PC-9 (cell line): Measurements from ENCODE around the gene INKA2. TPM values are rescaled to one million over a fixed set of nuclear protein-coding genes. Genes with fewer than 3 reads are reported as not detected.

Source experiments
- BruUV-seq: library from RNA; stranded (reverse); fragments of 400-500 nt; replicated peaks from 2 replicates; lab custom pipeline; 2021; lab: Mats Ljungman, UMichigan
- CTCF ChIA-PET: fragments of 300-600 bp; sonication (Branson Sonifier 250); formaldehyde crosslinking; loops from one replicate; lab custom pipeline; 2022; ENCODE audit warnings: antibody characterized with exemption; lab: Charles Lee
- POLR2A ChIA-PET: fragments of 300-600 bp; sonication (Branson Sonifier 250); formaldehyde crosslinking; loops from one replicate; lab custom pipeline; 2022; ENCODE audit warnings: antibody characterized with exemption; ENCODE audit not compliant: unreplicated experiment; lab: Charles Lee
- DNase-seq, 2 experiments: peaks; one replicate each; pipeline versions ENCODE4 v3.0.0 to v3.0.0-alpha.2; 2015 to 2022; ENCODE audit warnings: mixed read lengths in 1 of 2
- H2AFZ ChIP-seq: fragments of 200-600 bp; sonication (generic); 2 replicates; pipeline ENCODE4 v1.8.1; 2017; ENCODE audit warnings: antibody characterized with exemption
- H3F3A ChIP-seq: fragments of 200-600 bp; sonication (generic); 2 replicates; pipeline ENCODE4 v1.8.1; 2017; ENCODE audit warnings: antibody characterized with exemption, mild to moderate bottlenecking, low read depth; ENCODE audit not compliant: insufficient read depth
- H3K27ac ChIP-seq: fragments of 200-600 bp; sonication (generic); 2 replicates; pipeline ENCODE4 v1.6.1; 2016; ENCODE audit warnings: mixed run types
- H3K27me3 ChIP-seq: fragments of 200-600 bp; sonication (generic); 2 replicates; pipeline ENCODE4 v1.6.1; 2016; ENCODE audit warnings: low read depth, mixed run types; ENCODE audit not compliant: insufficient read depth
- H3K36me3 ChIP-seq: fragments of 200-600 bp; sonication (generic); 2 replicates; pipeline ENCODE4 v1.6.1; 2016; ENCODE audit warnings: low read depth, mixed run types
- H3K4me1 ChIP-seq: fragments of 200-600 bp; sonication (generic); replicated peaks from 2 replicates; pipeline ENCODE4 v1.6.1; 2016; ENCODE audit warnings: mixed run types; ENCODE audit not compliant: insufficient read depth
- H3K4me2 ChIP-seq: fragments of 200-600 bp; sonication (generic); 2 replicates; pipeline ENCODE4 v1.6.1; 2017; ENCODE audit warnings: mixed run types
- H3K4me3 ChIP-seq: fragments of 200-600 bp; sonication (generic); 2 replicates; pipeline ENCODE4 v1.6.1; 2016; ENCODE audit warnings: mixed run types
- H3K79me2 ChIP-seq: fragments of 200-600 bp; sonication (generic); 2 replicates; pipeline ENCODE4 v1.6.1; 2017; ENCODE audit warnings: low read depth, mixed run types
- H3K9me2 ChIP-seq: fragments of 200-600 bp; sonication (generic); 2 replicates; pipeline ENCODE4 v1.8.1; 2017; ENCODE audit warnings: mild to moderate bottlenecking; ENCODE audit not compliant: insufficient read depth
- H3K9me3 ChIP-seq: fragments of 200-600 bp; sonication (generic); 2 replicates; pipeline ENCODE4 v1.8.1; 2016; ENCODE audit warnings: low read depth; ENCODE audit not compliant: insufficient read depth
- H4K20me1 ChIP-seq: fragments of 200-600 bp; sonication (generic); 2 replicates; pipeline ENCODE4 v1.8.1; 2017; ENCODE audit not compliant: insufficient read depth
- EZH2 ChIP-seq: fragments of 200-600 bp; sonication (generic); IDR thresholded peaks from 2 replicates; pipeline ENCODE4 v1.8.0; 2017; ENCODE audit warnings: antibody characterized with exemption, low read depth
- intact Hi-C: fragments of 100-400 bp; cut with micrococcal nuclease; formaldehyde crosslinking; loops from one replicate; pipeline ENCODE4 v1.10.0; 2022; ENCODE audit not compliant: unreplicated experiment
- total RNA-seq: library from RNA; stranded (reverse); gene quantifications from 2 replicates; pipeline ENCODE4 v1.2.3, GENCODE V29; 2021
- TF ChIP-seq, protein P1 (sequence below): fragments of 200-600 bp; sonication (generic); conservative IDR thresholded peaks from 2 replicates; pipeline ENCODE4 v1.6.1; 2017; ENCODE audit warnings: mixed run types, antibody characterized with exemption, mild to moderate bottlenecking, moderate library complexity

INKA2 gene
- total RNA-seq, 1 experiment from 2014 or later, result 1.4 TPM

DNA sequence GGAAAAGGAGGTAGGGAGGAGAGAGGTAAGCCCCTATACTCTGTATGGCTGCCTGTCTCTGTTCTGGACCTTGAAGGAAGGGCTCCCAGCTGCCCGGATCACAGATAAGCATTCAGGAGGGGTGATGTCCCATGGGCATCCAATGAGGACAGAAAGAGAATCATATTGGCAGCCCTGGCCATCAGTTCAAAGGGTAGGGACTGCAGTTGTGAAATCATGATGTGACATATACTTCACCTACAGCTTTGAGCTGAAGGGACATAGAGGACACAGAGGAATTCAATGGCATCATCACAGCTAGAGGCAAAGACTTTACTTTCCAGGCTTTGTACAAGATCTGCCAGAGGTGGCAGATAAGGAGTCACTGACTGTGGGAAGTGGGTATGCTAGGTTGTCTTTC is 38.1 kb upstream of the INKA2 start:
- Histone ChIP-seq H3K36me3 (no peaks in the 10 kb centered on the region), H3K4me3 (no peak overlapping the region), H3K9me3 (no peaks in the 10 kb centered on the region), H2AFZ (no peak overlapping the region), H3K9me2 (no peaks in the 10 kb centered on the region), H3K79me2 (no peaks in the 10 kb centered on the region), H3K4me1 (no peaks in the 10 kb centered on the region), H3K27me3 (peaks cover 66% of the 10 kb centered on the region), H3F3A (no peaks in the 10 kb centered on the region), H4K20me1 (no peaks in the 10 kb centered on the region), H3K4me2 (no peak overlapping the region), H3K27ac (no peak overlapping the region)
- intact Hi-C loops, result no loop called here
- POLR2A ChIA-PET, result interaction anchor here (0.6 kb wide), 1 partner anchor 195 kb away, joined by 6 read pairs; no protein-coding TSS in a partner anchor
- TF ChIP-seq, protein P1, sequence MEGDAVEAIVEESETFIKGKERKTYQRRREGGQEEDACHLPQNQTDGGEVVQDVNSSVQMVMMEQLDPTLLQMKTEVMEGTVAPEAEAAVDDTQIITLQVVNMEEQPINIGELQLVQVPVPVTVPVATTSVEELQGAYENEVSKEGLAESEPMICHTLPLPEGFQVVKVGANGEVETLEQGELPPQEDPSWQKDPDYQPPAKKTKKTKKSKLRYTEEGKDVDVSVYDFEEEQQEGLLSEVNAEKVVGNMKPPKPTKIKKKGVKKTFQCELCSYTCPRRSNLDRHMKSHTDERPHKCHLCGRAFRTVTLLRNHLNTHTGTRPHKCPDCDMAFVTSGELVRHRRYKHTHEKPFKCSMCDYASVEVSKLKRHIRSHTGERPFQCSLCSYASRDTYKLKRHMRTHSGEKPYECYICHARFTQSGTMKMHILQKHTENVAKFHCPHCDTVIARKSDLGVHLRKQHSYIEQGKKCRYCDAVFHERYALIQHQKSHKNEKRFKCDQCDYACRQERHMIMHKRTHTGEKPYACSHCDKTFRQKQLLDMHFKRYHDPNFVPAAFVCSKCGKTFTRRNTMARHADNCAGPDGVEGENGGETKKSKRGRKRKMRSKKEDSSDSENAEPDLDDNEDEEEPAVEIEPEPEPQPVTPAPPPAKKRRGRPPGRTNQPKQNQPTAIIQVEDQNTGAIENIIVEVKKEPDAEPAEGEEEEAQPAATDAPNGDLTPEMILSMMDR, result no peak
- no peak for TF ChIP-seq EZH2
- no TSS peak for BruUV-seq
- DNase-seq, result no peak
- CTCF ChIA-PET, result no interaction called here

DNA sequence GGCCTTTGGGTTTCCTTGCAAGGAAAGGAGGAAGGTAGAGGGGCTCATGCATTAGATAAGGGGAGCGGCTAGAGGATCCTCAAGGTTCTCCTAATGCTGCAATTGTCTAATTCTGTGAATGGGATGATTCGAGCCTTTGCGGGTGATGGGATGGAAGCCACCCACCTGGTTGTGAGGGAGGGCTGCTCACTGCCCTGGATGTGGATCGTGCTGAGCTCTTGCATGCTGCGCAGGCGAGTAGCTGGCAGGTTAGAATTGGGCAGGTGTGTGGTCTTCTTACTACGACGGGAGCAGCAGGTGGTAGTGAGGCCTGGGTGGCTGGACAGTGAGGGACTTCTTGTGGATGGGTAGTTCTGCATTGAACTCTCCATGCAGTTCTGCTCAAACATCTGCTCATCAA is 37.7 kb upstream of the INKA2 start:
- no peak overlapping the region for H2AFZ ChIP-seq
- no peaks in the 10 kb centered on the region for H3K79me2 ChIP-seq
- no peak overlapping the region for H3K4me3 ChIP-seq
- no peaks in the 10 kb centered on the region for H3K9me2 ChIP-seq
- H3K27ac ChIP-seq, result no peak overlapping the region
- BruUV-seq, result no TSS peak
- POLR2A ChIA-PET, result no interaction called here
- no peak overlapping the region for H3K4me2 ChIP-seq
- no peaks in the 10 kb centered on the region for H4K20me1 ChIP-seq
- no peak for DNase-seq
- H3K27me3 ChIP-seq, result peaks cover 62% of the 10 kb centered on the region
- CTCF ChIA-PET, result no interaction called here
- H3K4me1 ChIP-seq, result no peaks in the 10 kb centered on the region
- no peaks in the 10 kb centered on the region for H3K9me3 ChIP-seq
- H3F3A ChIP-seq, result no peaks in the 10 kb centered on the region
- no peaks in the 10 kb centered on the region for H3K36me3 ChIP-seq
- intact Hi-C loops, result no loop called here
- TF ChIP-seq, protein P1, result no peak
- TF ChIP-seq EZH2, result no peak

DNA sequence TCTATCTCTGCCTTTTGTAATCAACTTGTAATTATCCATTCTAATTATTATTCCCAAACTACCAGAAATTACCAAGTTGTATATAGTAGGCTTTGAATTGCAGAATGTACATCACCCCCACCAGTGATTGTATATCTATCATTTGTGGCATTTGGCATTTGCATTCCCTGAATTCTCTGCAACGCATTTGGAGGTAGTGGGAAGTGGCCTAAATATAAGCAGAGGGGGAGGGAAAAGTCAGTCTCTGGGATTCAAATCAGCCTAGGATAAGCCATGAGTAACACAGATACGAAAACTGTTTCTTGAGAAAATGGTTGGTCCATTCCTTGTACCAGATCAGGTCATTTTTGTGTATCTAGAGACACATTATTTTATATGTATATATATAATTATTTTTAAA is 37.2 kb upstream of the INKA2 start:
- intact Hi-C loops, result no loop called here
- H3K36me3 ChIP-seq, result no peaks in the 10 kb centered on the region
- POLR2A ChIA-PET, result no interaction called here
- H3K79me2 ChIP-seq, result no peaks in the 10 kb centered on the region
- no peak overlapping the region for H3K4me3 ChIP-seq
- H3K27ac ChIP-seq, result no peak overlapping the region
- H4K20me1 ChIP-seq, result no peaks in the 10 kb centered on the region
- BruUV-seq, result no TSS peak
- peaks cover 57% of the 10 kb centered on the region for H3K27me3 ChIP-seq
- H3K9me3 ChIP-seq, result no peaks in the 10 kb centered on the region
- H3K4me1 ChIP-seq, result no peaks in the 10 kb centered on the region
- no peak overlapping the region for H3K4me2 ChIP-seq
- no peak for DNase-seq
- CTCF ChIA-PET, result no interaction called here
- TF ChIP-seq, protein P1, result no peak
- no peak for TF ChIP-seq EZH2
- H2AFZ ChIP-seq, result no peak overlapping the region
- no peaks in the 10 kb centered on the region for H3F3A ChIP-seq
- no peaks in the 10 kb centered on the region for H3K9me2 ChIP-seq
